COLO668 (cell line): ENCODE results near the gene SLC39A5.
"Not testable (repeated sequence)": the region's sequence is repeated elsewhere in the genome, so short reads cannot be mapped to it uniquely, and the experiment has no call there.

ENCODE experiments used
- DNase-seq: peaks from one replicate; lab custom pipeline; 2025; ENCODE audit not compliant: unreplicated experiment; lab: John Stamatoyannopoulos, UW

Gene SLC39A5

GRCh38 chr12:56243731-56244181 lies 13.9 kb downstream of the SLC39A5 start:
- no peak for DNase-seq

DNA sequence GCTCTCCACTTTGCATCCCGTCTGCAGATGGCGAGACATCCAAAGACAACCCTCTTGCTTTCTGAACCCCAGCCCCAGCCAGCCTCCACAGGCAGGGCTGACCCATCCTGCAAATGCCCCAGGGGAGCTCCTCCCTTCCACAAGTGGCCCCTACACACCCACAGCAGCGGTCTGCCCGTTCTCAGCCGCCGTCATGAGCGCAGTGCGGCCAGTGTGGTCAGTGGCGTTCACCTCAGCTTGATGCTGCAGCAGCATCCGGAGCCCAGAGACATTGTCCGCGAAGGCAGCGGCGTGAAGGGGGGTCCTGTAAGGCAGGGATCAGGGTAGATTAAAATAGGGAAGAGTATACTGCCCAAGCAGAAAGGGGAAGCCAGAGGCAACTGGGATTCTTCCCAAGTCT lies 14.6 kb downstream of the SLC39A5 start:
- no peak for DNase-seq

GRCh38 chr12:56247923-56248322 lies 18.1 kb downstream of the SLC39A5 start:
- no peak for DNase-seq

- no peak for DNase-seq
These were observed 18.9 kb downstream of the SLC39A5 start for GRCh38 chr12:56248711-56249110.

GRCh38 chr12:56252649-56253048 lies 22.8 kb downstream of the SLC39A5 start:
- no peak for DNase-seq

- no peak for DNase-seq
These were observed 23.2 kb downstream of the SLC39A5 start for GRCh38 chr12:56253091-56253490.

DNA sequence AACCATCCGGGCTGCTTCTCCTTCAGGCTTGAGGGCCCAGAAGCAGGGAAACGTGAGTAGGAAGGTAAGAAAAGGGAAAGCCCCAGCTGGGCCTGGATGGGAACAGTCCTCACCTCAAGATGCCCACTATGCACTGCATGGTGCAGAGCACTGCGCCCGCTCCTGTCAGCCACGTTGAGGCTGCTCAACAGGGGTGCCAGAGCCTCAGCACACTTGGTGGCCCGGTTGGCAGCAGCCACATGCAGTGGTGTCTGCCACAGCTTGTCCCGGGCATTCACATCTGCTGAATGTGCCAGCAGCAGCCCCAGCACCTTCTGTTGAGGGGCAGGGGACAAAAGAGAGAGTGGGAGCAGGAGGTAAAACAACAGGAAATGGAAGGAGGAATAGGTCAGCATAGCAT lies 25.8 kb downstream of the SLC39A5 start:
- no peak for DNase-seq

DNA sequence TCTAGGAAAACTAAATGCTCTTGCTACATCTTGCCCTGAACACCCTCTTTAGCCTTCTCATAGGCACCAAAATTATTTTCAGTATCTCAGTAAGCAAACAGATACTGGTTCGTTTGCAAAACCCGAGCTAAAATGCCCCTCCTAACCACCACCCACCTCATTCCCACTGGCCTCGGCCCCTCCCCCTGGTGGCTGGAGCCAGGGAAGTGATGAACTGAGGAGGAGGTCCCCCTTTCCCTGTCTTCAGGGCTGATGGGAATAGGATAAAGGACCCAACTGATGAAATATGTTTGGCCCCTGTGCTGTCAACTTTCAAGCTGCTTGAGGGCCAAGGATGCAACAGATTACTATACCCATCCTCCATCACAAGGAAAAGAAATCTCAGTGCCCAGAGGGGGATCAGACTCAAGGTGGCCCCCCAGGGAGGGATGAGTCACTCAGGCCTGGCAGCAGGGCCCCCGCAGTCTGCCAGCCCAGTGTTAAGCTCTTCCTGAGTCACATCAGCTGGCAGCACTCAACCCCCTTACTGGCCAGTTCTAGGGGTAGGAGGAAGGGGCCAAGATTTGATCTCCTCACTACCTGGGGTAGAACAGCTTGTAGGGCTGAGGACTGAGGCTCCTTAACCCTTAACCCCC lies 26.6 kb downstream of the SLC39A5 start:
- DNase-seq = no peak

DNA sequence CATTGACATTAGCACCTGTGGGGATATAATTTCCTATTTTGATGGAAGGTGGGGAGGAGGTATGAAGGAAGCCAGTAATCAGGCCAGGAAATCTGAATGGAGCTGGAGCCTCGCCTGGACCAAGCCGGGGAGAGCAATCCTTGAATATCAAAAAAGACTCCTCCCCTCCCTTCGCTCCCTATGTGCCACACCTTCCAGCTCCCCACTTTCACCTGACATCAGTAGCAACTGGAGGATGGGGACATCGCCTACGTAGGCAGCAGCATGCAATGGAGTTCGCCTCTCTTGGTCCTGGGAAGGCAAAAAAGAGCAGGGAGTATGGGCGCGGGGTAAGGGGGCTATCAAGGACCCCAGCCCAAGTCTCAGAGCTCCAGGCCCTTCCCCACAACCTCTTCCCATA lies 27.2 kb downstream of the SLC39A5 start:
- DNase-seq = no peak

DNA sequence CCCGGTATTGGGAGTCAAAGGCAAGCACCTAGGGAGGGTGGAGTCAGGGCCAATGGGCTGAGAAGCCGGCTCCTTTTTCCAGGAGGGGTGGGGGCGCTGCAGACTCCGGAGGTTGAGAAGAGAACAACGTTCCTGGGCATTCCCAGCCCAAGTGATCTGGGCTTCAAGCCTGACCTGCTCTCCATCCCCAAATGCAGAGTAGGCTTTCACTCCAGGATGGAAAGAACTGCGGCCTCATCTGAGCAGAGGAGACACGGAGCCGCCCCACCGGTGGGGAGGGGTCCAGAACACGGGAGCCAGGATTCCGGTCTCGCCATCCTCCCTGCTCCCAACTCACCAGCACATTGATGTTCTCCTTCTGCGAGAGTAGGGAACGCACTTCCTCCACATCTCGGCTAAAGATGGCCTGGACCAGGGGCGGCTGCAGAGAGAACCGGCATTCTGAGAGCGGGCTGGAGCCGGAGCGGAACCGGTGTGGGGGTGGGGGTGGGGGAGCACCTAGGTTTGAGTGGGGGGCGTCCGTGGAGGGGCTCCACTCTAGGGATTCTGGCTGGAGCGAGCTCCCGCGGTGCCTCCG lies 27.7 kb downstream of the SLC39A5 start:
- DNase-seq = peak; percentile 23

- peak; percentile 84 for DNase-seq
These were observed 28.4 kb downstream of the SLC39A5 start, which contains the start of gene ANKRD52 for GRCh38 chr12:56258068-56258819. ANKRD52 (minus strand) TSS chr12:56258384; CDS start chr12:56258269, 115 bp downstream.

- peak; percentile 17 for DNase-seq
These were observed 29.0 kb downstream of the SLC39A5 start for GRCh38 chr12:56258820-56259183.

GRCh38 chr12:56260380-56260779 lies 30.5 kb downstream of the SLC39A5 start:
- DNase-seq = no peak

- DNase-seq = no peak
These were observed 31.1 kb downstream of the SLC39A5 start for GRCh38 chr12:56260921-56261320.

GRCh38 chr12:56261503-56262232 lies 31.8 kb downstream of the SLC39A5 start:
- no peak for DNase-seq

DNA sequence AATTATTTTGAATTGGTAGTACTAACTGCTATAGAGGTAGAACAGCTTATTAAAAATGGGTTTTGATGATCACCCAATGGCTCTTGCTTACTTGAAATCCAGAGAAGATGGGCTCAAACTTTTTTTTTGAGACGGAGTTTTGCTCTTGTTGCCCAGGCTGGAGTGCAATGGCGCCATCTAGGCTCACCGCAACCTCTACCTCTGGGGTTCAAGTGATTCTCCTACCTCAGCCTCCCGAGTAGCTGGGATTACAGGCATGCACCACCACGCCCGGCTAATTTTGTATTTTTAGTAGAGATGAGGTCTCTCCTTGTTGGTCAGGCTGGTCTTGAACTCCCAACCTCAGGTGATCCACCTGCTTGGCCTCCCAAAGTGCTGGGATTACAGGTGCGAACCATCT lies 33.1 kb downstream of the SLC39A5 start:
- DNase-seq = not testable (repeated sequence)

- DNase-seq = not testable (repeated sequence)
These were observed 36.3 kb downstream of the SLC39A5 start for GRCh38 chr12:56266068-56266692.

GRCh38 chr12:56266693-56267442 lies 37.0 kb downstream of the SLC39A5 start, which contains the start of gene COQ10A:
COQ10A (plus strand) TSS chr12:56266942; CDS start chr12:56267119, 177 bp downstream.
- peak; percentile 82 for DNase-seq

- no peak for DNase-seq
These were observed 37.7 kb downstream of the SLC39A5 start for GRCh38 chr12:56267443-56268071.

- no peak for DNase-seq
These were observed 41.2 kb downstream of the SLC39A5 start for GRCh38 chr12:56271031-56271430.
